Upper lobe of left lung (tissue), 4 donors: ENCODE results near the gene PRKD1.

Experiments used
- CTCF ChIP-seq, 6 experiments: fragments of 450-650 bp in 4 of 6; fragments of 200-600 bp in 2 of 6; sonication (generic) in 2 of 6; IDR thresholded peaks; one replicate each; pipeline ENCODE4 v1.5.1; 2016 to 2019; ENCODE audit warnings: antibody characterized with exemption in 6 of 6
- EP300 ChIP-seq, 4 donors: sonication (generic); formaldehyde crosslinking; IDR thresholded peaks; one replicate each; pipeline ENCODE4 v1.5.1; 2017; ENCODE audit warnings: antibody characterized with exemption in 4 of 4, control low read depth in 2 of 4
- POLR2A ChIP-seq, 4 donors: fragments of 450-650 bp; IDR thresholded peaks; one replicate each; pipeline ENCODE4 v1.5.1; 2016 to 2017; ENCODE audit warnings: antibody characterized with exemption in 4 of 4, mild to moderate bottlenecking in 2 of 4
- POLR2AphosphoS5 ChIP-seq, 2 donors: sonication (generic); formaldehyde crosslinking; IDR thresholded peaks; one replicate each; pipeline ENCODE4 v1.5.1; 2017; ENCODE audit warnings: antibody characterized with exemption in 2 of 2

- no peak for TF ChIP-seq CTCF (IDR thresholded peaks at IDR 0.05)
- no peak for TF ChIP-seq EP300 (IDR thresholded peaks at IDR 0.05)
- no peak for TF ChIP-seq POLR2A (IDR thresholded peaks at IDR 0.05)
- TF ChIP-seq POLR2AphosphoS5 (IDR thresholded peaks at IDR 0.05): no peak
Observed at GRCh38 chr14:29706700-29707099, 220.9 kb downstream of the PRKD1 start.
